ENCODE data around the gene SLC17A4.
"Not testable (repeated sequence)": the region's sequence is repeated elsewhere in the genome, so short reads cannot be mapped to it uniquely, and the experiment has no call there.

DNA sequence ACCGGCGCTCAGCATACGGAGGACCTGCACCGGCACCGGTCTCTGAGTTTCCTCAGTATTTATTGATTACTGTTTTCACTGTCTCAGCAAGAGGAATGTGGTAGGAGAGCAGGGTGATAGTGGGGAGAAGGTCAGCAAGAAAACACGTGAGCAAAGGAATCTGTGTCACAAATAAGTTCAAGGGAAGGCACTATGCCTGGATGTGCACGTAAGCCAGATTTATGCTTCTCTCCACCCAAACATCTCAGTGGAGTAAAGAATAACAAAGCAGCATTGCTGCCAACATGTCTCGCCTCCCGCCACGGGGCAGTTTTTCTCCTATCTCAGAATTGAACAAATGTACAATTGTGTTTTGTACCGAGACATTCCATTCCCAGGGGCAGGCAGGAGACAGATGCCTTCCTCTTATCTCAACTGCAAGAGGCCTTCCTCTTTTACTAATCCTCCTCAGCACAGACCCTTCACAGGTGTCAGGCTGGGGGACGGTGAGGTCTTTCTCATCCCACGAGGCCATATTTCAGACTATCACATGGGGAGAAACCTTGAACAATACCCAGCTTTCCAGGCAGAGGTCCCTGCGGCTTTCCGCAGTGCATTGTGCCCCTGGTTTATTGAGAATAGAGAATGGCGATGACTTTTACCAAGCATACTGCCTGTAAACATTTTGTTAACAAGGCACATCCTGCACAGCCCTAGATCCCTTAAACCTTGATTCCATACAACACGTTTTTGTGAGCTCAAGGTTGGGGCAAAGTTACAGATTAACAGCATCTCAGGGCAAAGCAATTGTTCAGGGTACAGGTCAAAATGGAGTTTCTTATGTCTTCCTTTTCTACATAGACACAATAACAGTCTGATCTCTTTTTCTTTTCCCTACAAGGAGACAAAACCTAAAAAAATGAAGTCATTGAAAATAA is 5.7 kb upstream of the SLC17A4 start:
- TF ChIP-seq, protein P1, sequence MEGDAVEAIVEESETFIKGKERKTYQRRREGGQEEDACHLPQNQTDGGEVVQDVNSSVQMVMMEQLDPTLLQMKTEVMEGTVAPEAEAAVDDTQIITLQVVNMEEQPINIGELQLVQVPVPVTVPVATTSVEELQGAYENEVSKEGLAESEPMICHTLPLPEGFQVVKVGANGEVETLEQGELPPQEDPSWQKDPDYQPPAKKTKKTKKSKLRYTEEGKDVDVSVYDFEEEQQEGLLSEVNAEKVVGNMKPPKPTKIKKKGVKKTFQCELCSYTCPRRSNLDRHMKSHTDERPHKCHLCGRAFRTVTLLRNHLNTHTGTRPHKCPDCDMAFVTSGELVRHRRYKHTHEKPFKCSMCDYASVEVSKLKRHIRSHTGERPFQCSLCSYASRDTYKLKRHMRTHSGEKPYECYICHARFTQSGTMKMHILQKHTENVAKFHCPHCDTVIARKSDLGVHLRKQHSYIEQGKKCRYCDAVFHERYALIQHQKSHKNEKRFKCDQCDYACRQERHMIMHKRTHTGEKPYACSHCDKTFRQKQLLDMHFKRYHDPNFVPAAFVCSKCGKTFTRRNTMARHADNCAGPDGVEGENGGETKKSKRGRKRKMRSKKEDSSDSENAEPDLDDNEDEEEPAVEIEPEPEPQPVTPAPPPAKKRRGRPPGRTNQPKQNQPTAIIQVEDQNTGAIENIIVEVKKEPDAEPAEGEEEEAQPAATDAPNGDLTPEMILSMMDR (IDR thresholded peaks at IDR 0.05; ENCODE audit: poor library complexity), result not testable (repeated sequence)
- TF ChIP-seq EZH2 (IDR thresholded peaks at IDR 0.05; ENCODE audit: borderline replicate concordance); EZH2phosphoT487 (IDR thresholded peaks at IDR 0.05; ENCODE audit: low read depth, severe bottlenecking, unreplicated experiment): not testable (repeated sequence)

Measured in hepatocyte (in vitro differentiated cells).